ENCODE results near the gene PEX7.
"Not testable (repeated sequence)": the region's sequence is repeated elsewhere in the genome, so short reads cannot be mapped to it uniquely, and the experiment has no call there.

PEX7 gene

GRCh38 chr6:136873748-136874147 lies 51.4 kb downstream of the PEX7 start:
- TF ChIP-seq CTCF (IDR thresholded peaks at IDR 0.05; ENCODE audit: extremely low read depth, insufficient read depth, missing control alignments) = no peak
- in situ Hi-C loops (cut with MboI; ENCODE audit: low pct_unique_long_range_greater_than_20kb, low sequenced_read_pairs, unreplicated experiment) = no loop called here
- no peak for DNase-seq (ENCODE audit: low spot score)

DNA sequence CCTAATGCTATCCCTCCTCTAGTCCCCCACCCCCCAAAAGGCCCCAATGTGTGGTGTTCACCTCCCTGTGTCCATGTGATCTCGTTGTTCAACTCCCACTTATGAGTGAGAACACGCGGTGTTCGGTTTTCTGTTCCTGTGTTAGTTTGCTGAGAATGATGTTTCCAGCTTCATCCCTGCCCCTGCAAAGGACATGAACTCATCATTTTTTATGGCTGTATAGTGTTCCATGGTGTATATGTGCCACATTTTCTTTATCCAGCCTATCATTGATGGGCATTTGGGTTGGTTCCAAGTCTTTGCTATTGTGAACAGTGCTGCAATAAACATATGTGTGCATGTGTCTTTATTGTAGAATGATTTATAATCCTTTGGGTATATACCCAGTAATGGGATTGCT lies 54.1 kb downstream of the PEX7 start:
- in situ Hi-C loops (cut with MboI; ENCODE audit: low pct_unique_long_range_greater_than_20kb, low sequenced_read_pairs, unreplicated experiment) = not testable (repeated sequence)

GRCh38 chr6:136880748-136881460 lies 58.5 kb downstream of the PEX7 start:
- in situ Hi-C loops (cut with MboI; ENCODE audit: low pct_unique_long_range_greater_than_20kb, low sequenced_read_pairs, unreplicated experiment) = no loop called here
- TF ChIP-seq CTCF (IDR thresholded peaks at IDR 0.05; ENCODE audit: extremely low read depth, insufficient read depth, missing control alignments) = no peak
- DNase-seq (ENCODE audit: low spot score) = no peak

More for the DNA sequence above, 54.1 kb downstream of the PEX7 start:
- DNase-seq (ENCODE audit: low spot score) = not testable (repeated sequence)

DNA sequence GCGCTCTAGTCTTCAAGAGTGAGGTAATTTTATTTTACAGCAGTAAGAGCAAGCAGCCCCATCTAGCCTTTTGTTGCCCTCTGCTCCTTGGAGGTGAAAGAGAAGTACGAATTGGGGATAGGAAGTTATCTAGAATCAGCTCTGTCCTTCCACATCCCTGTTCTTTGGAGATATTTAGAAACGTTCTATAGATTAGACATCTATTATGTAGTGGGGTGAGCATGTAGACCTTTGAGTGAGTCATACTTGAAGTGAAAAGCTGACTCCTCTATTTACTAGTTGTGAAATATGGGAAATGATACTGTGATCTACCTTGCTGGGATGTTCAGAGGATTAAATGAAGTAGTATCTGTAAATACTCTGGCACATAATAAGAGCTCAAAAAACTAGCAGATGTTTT lies 63.7 kb downstream of the PEX7 start:
- DNase-seq (ENCODE audit: low spot score) = no peak
- in situ Hi-C loops (cut with MboI; ENCODE audit: low pct_unique_long_range_greater_than_20kb, low sequenced_read_pairs, unreplicated experiment) = no loop called here

GRCh38 chr6:136887953-136888352 lies 65.6 kb downstream of the PEX7 start:
- in situ Hi-C loops (cut with MboI; ENCODE audit: low pct_unique_long_range_greater_than_20kb, low sequenced_read_pairs, unreplicated experiment) = no loop called here
- DNase-seq (ENCODE audit: low spot score) = no peak
- no peak for TF ChIP-seq CTCF (IDR thresholded peaks at IDR 0.05; ENCODE audit: extremely low read depth, insufficient read depth, missing control alignments)

More for the DNA sequence above, 63.7 kb downstream of the PEX7 start:
- TF ChIP-seq CTCF (IDR thresholded peaks at IDR 0.05; ENCODE audit: extremely low read depth, insufficient read depth, missing control alignments) = no peak

DNA sequence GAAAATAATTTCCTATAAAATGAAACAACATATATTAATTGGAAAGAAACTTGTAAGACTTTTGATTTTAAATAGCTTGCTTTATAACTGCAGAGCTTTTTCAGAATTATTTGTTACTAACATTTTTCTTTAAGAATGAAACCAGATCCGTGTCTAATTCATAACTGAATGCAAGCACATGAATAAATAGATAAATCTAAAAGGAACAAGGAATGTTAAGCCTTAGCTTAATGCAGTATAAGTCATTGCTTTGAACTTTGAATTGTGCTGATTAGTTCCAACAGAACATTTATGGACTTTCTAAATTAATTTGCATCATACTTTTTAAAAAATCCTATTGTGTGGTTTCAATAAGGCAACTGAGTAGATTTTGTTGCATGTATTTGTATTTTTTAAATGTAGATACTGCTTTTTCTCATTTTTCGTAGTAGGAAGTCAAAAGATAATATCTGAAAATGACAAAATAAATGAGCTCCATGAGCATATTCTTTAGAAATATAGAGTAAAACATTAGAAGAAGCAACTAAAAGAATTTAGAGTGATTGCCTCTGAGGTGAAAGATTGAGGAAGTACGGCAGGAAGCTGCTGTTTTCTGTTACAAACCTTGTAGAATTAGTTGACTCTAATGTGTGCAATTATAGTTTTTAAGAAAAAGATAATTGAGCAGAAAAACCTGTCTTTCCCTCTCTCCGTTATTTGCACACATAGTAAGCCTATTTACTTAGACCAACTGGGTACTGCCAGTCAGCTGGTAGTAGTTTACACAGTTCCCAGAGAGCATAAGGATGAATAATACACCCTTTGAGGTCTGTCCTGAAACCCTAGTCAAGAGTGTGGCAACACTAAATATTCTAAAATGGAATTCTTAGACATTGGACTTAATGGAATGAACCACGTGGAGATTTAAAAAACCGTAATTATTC lies 67.1 kb downstream of the PEX7 start:
- in situ Hi-C loops (cut with MboI; ENCODE audit: low pct_unique_long_range_greater_than_20kb, low sequenced_read_pairs, unreplicated experiment) = no loop called here
- TF ChIP-seq CTCF (IDR thresholded peaks at IDR 0.05; ENCODE audit: extremely low read depth, insufficient read depth, missing control alignments) = no peak
- DNase-seq (ENCODE audit: low spot score) = no peak

All from GM13977 (cell line).